ENCODE results near the gene CD109.
"Not testable (repeated sequence)": the region's sequence is repeated elsewhere in the genome, so short reads cannot be mapped to it uniquely, and the experiment has no call there.

CD109 gene

DNA sequence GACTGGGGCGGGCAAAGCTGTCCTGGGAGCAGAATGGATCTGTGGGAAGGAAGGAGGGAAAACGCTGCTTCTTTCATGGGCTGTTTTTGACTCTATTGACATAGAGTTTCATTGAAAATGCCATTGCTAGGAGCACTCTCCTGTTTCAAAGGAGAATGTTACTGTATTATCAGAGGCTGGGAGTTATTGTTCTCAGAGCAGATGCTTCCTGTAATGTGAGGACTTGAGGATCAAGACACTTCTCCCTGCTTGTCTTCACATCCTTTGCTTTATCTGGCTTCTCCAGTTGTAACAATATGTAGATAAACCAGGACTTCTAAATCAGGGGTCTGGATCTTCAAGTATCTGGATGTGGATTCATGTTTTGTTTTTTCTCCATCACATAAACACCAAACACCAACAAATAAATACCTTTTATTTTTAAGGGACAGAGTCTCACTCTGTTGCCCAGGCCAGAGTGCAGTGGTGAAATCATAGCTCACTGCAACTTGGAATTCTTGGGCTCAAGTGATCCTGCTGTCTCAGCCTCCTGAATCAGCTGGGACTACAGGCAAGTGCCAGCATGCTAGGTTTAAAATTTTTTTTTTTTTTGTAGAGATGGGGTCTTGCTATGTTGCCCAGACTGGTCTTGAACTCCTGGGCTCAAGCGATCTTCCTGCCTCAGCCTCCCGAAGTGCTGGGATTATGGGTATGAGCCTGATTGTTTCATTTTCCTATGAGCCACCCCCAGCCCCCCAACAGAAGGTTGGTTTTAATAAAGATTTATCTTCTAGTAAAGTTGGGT, 3.9 kb downstream of the CD109 start:
- Histone ChIP-seq H3K4me1 (ENCODE audit: insufficient read depth, low read length) (no peaks in the 10 kb centered on the region), H3K9me3 (ENCODE audit: low read length) (no peaks in the 10 kb centered on the region), H2AFZ (ENCODE audit: low read depth, low read length) (no peak overlapping the region), H3K4me3 (ENCODE audit: low read length) (no peak overlapping the region), H3K36me3 (ENCODE audit: insufficient read depth, low read length) (no peaks in the 10 kb centered on the region), H3K27me3 (ENCODE audit: insufficient read depth, low read length) (peaks cover 23% of the 10 kb centered on the region)

DNA sequence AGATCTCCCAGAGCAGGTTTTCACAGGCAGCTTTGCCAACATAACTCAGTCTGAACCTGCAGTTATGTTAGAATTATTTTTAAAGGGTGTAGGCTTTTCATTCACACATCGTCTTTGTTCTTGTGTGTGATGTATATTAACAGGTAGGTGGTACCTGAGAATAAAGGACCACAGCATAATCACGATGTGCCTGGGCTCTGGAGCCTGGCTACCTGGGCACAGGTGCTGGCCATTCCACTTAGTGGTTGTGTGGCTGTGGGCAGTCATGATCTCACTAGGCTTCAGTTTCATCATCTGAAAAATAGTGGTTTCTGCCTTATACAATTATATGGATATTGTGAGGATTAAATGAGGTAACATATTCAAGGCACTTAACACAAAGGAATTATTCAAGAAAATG, 6.4 kb downstream of the CD109 start:
- no peaks in the 10 kb centered on the region for H3K4me1 ChIP-seq (ENCODE audit: insufficient read depth, low read length)
- peaks cover 8% of the 10 kb centered on the region for H3K27me3 ChIP-seq (ENCODE audit: insufficient read depth, low read length)
- no peaks in the 10 kb centered on the region for H3K9me3 ChIP-seq (ENCODE audit: low read length)
- H3K4me3 ChIP-seq (ENCODE audit: low read length), result no peak overlapping the region
- no peaks in the 10 kb centered on the region for H3K36me3 ChIP-seq (ENCODE audit: insufficient read depth, low read length)
- H2AFZ ChIP-seq (ENCODE audit: low read depth, low read length), result no peak overlapping the region

DNA sequence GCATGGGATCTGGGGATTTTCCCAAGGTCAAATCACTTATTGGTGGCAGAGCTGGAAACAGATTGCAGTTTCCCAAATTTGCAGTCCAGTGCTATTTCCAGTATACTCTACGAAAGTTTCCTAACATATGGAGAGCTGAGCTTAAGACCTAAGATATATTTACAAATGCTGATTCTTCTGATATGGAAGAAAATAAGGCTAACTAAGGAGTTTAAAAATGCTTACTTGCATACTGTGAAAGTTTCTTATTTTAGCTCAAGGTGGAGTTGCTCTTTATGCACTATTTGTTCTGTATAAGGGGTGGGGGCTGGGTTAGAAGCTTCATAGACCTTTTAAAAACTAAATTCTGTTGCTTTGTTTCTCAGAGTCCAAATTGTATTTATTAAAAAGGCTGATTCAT, 7.5 kb downstream of the CD109 start:
- Histone ChIP-seq H2AFZ (ENCODE audit: low read depth, low read length) (no peak overlapping the region), H3K9me3 (ENCODE audit: low read length) (no peaks in the 10 kb centered on the region), H3K27me3 (ENCODE audit: insufficient read depth, low read length) (peaks cover 2% of the 10 kb centered on the region), H3K4me1 (ENCODE audit: insufficient read depth, low read length) (no peaks in the 10 kb centered on the region), H3K4me3 (ENCODE audit: low read length) (no peak overlapping the region), H3K36me3 (ENCODE audit: insufficient read depth, low read length) (no peaks in the 10 kb centered on the region)

DNA sequence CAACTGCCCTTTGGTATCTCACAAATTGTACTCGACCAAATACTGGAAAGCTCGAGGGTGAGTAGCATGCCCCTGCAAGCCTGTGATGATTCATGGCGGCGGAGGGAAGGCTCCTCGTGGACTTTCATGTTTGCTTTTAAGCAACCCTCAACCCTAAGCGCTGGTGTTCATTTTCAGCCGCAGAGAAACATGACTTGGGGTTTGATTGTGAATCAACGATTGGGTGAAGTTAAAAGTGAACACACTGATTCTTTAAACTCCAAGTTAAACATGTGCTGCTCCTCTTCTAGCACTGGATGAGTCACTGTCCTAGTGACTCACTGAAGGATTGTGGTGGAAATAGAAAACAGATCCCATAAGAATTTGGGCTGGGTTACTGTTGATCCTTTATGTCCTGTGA, 8.3 kb downstream of the CD109 start:
- H3K27me3 ChIP-seq (ENCODE audit: insufficient read depth, low read length), result peaks cover 2% of the 10 kb centered on the region
- no peaks in the 10 kb centered on the region for H3K36me3 ChIP-seq (ENCODE audit: insufficient read depth, low read length)
- H3K9me3 ChIP-seq (ENCODE audit: low read length), result no peaks in the 10 kb centered on the region
- no peak overlapping the region for H2AFZ ChIP-seq (ENCODE audit: low read depth, low read length)
- no peaks in the 10 kb centered on the region for H3K4me1 ChIP-seq (ENCODE audit: insufficient read depth, low read length)
- H3K4me3 ChIP-seq (ENCODE audit: low read length), result no peak overlapping the region

DNA sequence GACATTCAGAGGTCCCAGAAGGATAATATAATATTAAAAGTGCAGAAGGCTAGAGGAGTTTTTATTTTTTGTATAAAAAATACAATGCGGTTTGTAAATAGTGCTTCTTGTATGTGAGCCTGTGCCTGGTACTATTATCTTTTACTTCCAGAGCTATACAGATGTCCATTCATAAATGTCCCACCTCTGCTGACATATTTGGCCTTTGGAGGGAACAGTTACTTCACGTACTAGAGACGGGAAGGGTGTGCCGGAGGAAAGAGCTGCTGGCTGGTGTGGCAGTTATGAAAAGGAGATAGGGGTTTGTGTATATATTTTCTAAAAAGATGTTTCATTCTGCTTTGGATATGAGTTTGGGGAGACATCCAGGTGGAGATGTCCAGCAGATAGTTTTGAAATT, 8.8 kb downstream of the CD109 start:
- Histone ChIP-seq H3K4me1 (ENCODE audit: insufficient read depth, low read length) (no peaks in the 10 kb centered on the region), H3K36me3 (ENCODE audit: insufficient read depth, low read length) (no peaks in the 10 kb centered on the region), H3K27me3 (ENCODE audit: insufficient read depth, low read length) (peaks cover 2% of the 10 kb centered on the region), H2AFZ (ENCODE audit: low read depth, low read length) (no peak overlapping the region), H3K9me3 (ENCODE audit: low read length) (no peaks in the 10 kb centered on the region), H3K4me3 (ENCODE audit: low read length) (no peak overlapping the region)

DNA sequence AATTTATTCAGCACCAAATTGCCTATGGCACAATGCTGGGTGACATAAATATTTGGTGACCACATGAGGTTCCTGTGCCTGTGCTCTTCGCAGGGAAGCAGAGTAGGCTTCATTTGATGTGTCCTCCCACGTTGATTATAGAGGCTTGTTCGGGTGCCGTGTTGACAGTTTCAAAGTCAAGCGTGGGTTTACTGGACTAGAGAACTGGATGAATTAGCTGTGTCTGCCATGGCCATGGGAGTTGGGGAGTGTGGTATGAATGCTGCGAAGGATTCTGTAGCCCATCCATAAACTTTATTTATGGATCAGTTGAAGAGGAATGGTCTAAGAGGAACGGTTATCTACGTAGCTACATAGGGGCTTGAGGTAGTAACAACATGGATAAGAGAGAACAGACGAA, 11.0 kb downstream of the CD109 start:
- no peak overlapping the region for H3K4me3 ChIP-seq (ENCODE audit: low read length)
- H3K27me3 ChIP-seq (ENCODE audit: insufficient read depth, low read length), result peaks cover 2% of the 10 kb centered on the region
- no peaks in the 10 kb centered on the region for H3K9me3 ChIP-seq (ENCODE audit: low read length)
- no peaks in the 10 kb centered on the region for H3K36me3 ChIP-seq (ENCODE audit: insufficient read depth, low read length)
- H2AFZ ChIP-seq (ENCODE audit: low read depth, low read length), result no peak overlapping the region
- no peaks in the 10 kb centered on the region for H3K4me1 ChIP-seq (ENCODE audit: insufficient read depth, low read length)

DNA sequence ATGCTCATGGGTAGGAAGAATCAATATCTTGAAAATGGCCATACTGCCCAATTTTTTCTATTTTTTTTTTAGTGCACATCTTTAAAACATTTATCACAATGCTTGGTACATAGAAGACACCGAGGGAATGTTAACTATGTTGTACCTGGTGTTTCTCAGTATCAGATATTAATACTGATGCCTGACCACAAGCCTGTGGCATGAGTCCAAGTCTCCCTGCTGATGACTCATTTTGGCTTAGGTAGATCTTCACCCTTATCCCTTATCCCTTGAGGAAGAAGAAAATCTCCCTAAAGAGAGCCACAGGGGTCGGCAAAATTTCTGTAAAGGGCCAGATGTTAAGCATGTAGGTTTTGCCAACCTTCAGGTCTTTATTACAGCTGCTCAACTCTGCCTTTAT, 14.5 kb downstream of the CD109 start:
- Histone ChIP-seq H3K4me3 (ENCODE audit: low read length) (no peak overlapping the region), H3K9me3 (ENCODE audit: low read length) (no peaks in the 10 kb centered on the region), H3K27me3 (ENCODE audit: insufficient read depth, low read length) (peaks cover under 1% of the 10 kb centered on the region), H3K4me1 (ENCODE audit: insufficient read depth, low read length) (peaks cover 22% of the 10 kb centered on the region), H2AFZ (ENCODE audit: low read depth, low read length) (no peak overlapping the region), H3K36me3 (ENCODE audit: insufficient read depth, low read length) (no peaks in the 10 kb centered on the region)

DNA sequence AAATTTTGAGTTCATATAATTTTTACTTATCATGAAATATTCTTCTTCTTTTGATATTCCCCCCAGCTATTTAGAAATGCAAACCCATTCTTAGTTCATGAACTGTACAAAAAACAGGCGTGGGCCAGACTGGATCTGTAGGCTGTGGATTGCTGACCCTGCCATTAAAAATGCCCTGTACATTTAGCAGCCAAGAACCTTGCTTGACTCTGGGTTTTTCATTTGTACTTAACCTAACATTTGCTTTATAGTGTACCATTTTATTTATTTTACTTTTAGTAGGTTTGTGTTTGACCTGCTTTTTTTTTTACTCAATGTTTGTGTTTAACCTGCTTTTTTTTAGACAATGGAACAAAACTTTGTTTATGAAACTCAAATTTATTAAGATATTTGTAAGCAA, 14.9 kb downstream of the CD109 start:
- no peaks in the 10 kb centered on the region for H3K9me3 ChIP-seq (ENCODE audit: low read length)
- no peaks in the 10 kb centered on the region for H3K36me3 ChIP-seq (ENCODE audit: insufficient read depth, low read length)
- H3K4me1 ChIP-seq (ENCODE audit: insufficient read depth, low read length), result peaks cover 22% of the 10 kb centered on the region
- H3K4me3 ChIP-seq (ENCODE audit: low read length), result no peak overlapping the region
- no peak overlapping the region for H2AFZ ChIP-seq (ENCODE audit: low read depth, low read length)
- H3K27me3 ChIP-seq (ENCODE audit: insufficient read depth, low read length), result no peaks in the 10 kb centered on the region

DNA sequence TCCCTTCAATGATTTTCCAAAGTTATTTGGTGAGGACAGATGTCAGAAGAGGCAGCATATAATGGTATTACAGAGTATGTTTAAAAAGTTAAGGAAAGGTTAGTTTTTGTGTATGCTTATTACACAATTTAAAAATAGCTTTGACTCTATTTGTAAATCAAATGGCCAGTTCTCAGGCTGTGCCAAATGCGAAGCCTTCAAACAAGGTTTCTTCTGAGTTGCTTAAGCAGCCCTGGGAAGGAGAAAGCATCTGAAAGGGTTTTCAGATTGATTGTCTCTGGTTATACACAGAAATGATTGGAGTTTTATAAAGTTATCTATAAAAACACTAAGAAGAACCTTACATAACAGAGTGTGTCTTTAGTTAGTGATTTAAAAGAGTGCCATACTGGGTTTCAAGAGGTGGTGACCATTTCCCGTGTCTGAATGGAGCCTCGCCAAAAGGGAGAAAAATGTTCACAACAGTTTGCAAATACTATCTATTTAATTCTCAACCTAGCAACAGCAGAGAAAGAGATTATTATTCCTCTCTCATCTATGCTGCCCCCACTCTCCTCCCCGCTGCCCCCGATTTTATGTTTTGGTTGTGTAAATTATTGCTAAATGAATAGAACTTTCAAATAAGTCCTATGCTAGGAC, 16.7 kb downstream of the CD109 start:
- Histone ChIP-seq H3K4me3 (ENCODE audit: low read length) (no peak overlapping the region), H3K9me3 (ENCODE audit: low read length) (no peaks in the 10 kb centered on the region), H3K27me3 (ENCODE audit: insufficient read depth, low read length) (no peaks in the 10 kb centered on the region), H3K36me3 (ENCODE audit: insufficient read depth, low read length) (no peaks in the 10 kb centered on the region), H3K4me1 (ENCODE audit: insufficient read depth, low read length) (peaks cover 22% of the 10 kb centered on the region), H2AFZ (ENCODE audit: low read depth, low read length) (peak overlapping the region; percentile 40)

DNA sequence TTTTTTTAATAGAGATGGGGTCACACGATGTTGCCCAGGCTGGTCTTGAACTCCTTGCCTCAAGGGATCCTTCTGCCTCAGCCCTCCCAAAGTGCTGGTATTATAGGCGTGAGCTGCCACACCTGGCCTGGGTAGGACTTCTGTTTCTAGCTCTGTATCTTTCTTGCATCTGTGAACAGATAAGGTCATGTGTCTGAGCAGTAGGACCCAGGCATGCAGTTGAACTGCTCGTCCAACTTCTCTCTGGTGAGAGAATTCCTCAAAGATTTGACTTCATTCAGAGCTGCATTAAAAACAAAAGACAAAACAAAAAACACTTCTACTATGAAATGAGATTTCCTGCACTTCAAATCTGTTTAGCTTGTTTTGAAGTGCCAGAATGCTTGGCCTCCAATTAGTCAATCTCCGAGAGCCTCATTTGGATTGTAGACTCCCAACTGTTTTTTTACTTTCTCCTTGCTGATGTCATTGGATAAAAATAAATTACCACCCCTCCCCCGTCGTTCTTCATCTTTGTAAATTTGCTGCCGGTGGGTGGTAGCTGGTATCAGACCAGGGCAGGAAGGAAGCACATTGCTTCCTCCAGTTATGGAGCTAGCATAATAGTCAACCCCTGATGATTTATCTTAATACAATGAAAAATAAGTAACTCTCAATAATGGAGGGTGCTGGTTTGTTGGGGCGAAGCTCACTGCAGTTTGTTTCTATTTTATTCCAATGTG, 17.6 kb downstream of the CD109 start:
- H3K36me3 ChIP-seq (ENCODE audit: insufficient read depth, low read length), result no peaks in the 10 kb centered on the region

DNA sequence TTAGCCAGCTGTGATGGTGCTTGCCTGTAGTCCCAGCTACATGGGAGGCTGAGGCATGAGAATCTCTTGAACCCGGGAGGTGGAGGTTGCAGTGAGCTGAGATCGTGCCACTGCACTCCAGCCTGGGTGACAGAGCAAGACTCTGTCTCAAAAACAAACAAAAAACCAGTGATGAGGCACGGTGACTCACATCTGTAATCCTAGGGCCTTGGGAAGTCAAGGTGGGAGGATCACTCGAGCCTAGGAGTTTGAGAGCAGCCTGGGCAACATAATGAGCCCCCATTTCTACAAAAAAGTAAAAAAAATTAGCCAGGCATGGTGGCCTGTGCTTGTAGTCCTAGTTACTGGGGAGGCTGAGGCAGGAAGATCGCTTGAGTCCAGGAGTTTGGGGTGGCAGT, 19.1 kb downstream of the CD109 start:
- H3K36me3 ChIP-seq (ENCODE audit: insufficient read depth, low read length); H3K27me3 ChIP-seq (ENCODE audit: insufficient read depth, low read length); H3K9me3 ChIP-seq (ENCODE audit: low read length): not testable (repeated sequence)

More for the DNA sequence above, 17.6 kb downstream of the CD109 start:
- H3K4me1 ChIP-seq (ENCODE audit: insufficient read depth, low read length), result peaks cover 22% of the 10 kb centered on the region
- H3K9me3 ChIP-seq (ENCODE audit: low read length), result no peaks in the 10 kb centered on the region
- no peak overlapping the region for H2AFZ ChIP-seq (ENCODE audit: low read depth, low read length)
- no peaks in the 10 kb centered on the region for H3K27me3 ChIP-seq (ENCODE audit: insufficient read depth, low read length)
- no peak overlapping the region for H3K4me3 ChIP-seq (ENCODE audit: low read length)

DNA sequence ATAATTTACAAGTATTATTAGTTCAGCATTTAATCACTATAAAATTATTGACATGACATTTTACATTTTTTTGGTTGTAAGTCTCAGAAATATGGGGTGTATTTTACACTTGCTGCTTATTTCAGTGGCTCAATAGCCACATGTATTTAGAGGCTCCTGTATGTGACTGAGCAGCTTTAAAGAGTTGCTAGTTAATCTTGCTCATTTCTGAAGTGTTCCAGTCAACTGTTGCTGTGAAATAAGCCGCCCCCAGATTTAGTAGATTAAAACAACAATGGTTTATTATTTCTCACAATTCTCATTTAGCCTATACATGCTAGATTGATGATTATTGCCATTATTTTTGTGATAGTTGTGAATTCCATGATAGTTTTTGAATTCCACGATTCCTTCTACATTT, 23.0 kb downstream of the CD109 start:
- Histone ChIP-seq H3K27me3 (ENCODE audit: insufficient read depth, low read length) (no peaks in the 10 kb centered on the region), H3K4me3 (ENCODE audit: low read length) (no peak overlapping the region), H3K36me3 (ENCODE audit: insufficient read depth, low read length) (no peaks in the 10 kb centered on the region), H3K4me1 (ENCODE audit: insufficient read depth, low read length) (peaks cover 3% of the 10 kb centered on the region), H3K9me3 (ENCODE audit: low read length) (no peaks in the 10 kb centered on the region), H2AFZ (ENCODE audit: low read depth, low read length) (no peak overlapping the region)

More for the DNA sequence above, 19.1 kb downstream of the CD109 start:
- not testable (repeated sequence) for H2AFZ ChIP-seq (ENCODE audit: low read depth, low read length); H3K4me3 ChIP-seq (ENCODE audit: low read length)
- peaks cover 22% of the 10 kb centered on the region for H3K4me1 ChIP-seq (ENCODE audit: insufficient read depth, low read length)

DNA sequence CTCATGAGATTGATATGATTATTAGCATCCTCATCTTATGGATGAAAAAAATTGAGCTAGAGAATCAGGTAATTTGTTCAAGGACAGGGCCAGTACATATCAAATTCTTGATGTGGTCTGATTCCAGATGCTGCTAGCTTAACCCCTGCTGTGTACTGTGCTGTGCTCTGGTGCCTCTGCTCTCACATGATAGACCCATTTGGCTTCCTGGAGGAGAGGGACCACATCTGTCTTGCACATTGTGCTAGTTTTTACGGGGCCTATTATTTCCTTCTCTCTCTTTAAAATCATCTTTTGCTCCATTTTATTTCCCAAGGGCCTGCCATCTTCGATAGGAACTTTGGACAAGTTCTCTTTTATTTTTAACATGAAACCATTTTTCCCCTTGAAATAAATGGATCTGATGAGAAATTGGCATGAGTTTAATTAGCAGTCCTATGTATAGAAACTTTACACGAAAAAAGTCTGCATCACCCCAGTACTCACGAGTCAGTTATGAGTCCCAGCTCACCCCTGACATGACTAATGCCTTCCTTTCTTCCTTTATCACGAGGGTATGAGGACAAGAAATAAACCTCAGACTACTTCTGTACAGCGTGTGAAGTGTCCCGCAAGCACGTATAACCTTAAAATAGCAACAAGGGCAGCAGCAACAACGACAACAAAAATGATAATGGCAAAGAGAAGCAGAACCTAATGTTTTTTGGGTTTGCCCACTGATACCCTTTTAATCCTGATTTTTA, 26.5 kb downstream of the CD109 start:
- Histone ChIP-seq H3K4me1 (ENCODE audit: insufficient read depth, low read length) (peaks cover 2% of the 10 kb centered on the region), H3K36me3 (ENCODE audit: insufficient read depth, low read length) (no peaks in the 10 kb centered on the region), H3K27me3 (ENCODE audit: insufficient read depth, low read length) (no peaks in the 10 kb centered on the region), H2AFZ (ENCODE audit: low read depth, low read length) (no peak overlapping the region), H3K4me3 (ENCODE audit: low read length) (no peak overlapping the region), H3K9me3 (ENCODE audit: low read length) (no peaks in the 10 kb centered on the region)

Data from neuron (in vitro differentiated cells).